ENCODE measurements around the gene TDG.
"Not testable (repeated sequence)": the region's sequence is repeated elsewhere in the genome, so short reads cannot be mapped to it uniquely, and the experiment has no call there.

TDG gene

GRCh38 chr12:104012331-104012730 lies 46.7 kb downstream of the TDG start:
- no peak for DNase-seq (ENCODE audit: low read depth)
- no peak for TF ChIP-seq CTCF (IDR thresholded peaks at IDR 0.05; ENCODE audit: insufficient read depth, low read depth, low read length, missing control alignments)
- H3K4me3 ChIP-seq (ENCODE audit: low read length) = no peak overlapping the region

GRCh38 chr12:104021862-104022261 lies 56.2 kb downstream of the TDG start:
- not testable (repeated sequence) for DNase-seq (ENCODE audit: low read depth); H3K4me3 ChIP-seq (ENCODE audit: low read length)

GRCh38 chr12:104022786-104023185 lies 57.1 kb downstream of the TDG start:
- H3K4me3 ChIP-seq (ENCODE audit: low read length) = no peak overlapping the region
- no peak for DNase-seq (ENCODE audit: low read depth)
- TF ChIP-seq CTCF (IDR thresholded peaks at IDR 0.05; ENCODE audit: insufficient read depth, low read depth, low read length, missing control alignments) = no peak

GRCh38 chr12:104023710-104024109 lies 58.0 kb downstream of the TDG start:
- no peak for DNase-seq (ENCODE audit: low read depth)
- no peak overlapping the region for H3K4me3 ChIP-seq (ENCODE audit: low read length)
- TF ChIP-seq CTCF (IDR thresholded peaks at IDR 0.05; ENCODE audit: insufficient read depth, low read depth, low read length, missing control alignments) = no peak

- no peak for DNase-seq (ENCODE audit: low read depth)
- H3K4me3 ChIP-seq (ENCODE audit: low read length) = no peak overlapping the region
- TF ChIP-seq CTCF (IDR thresholded peaks at IDR 0.05; ENCODE audit: insufficient read depth, low read depth, low read length, missing control alignments) = no peak
These were observed 58.7 kb downstream of the TDG start for GRCh38 chr12:104024348-104024747.

- no peak for TF ChIP-seq CTCF (IDR thresholded peaks at IDR 0.05; ENCODE audit: insufficient read depth, low read depth, low read length, missing control alignments)
- H3K4me3 ChIP-seq (ENCODE audit: low read length) = no peak overlapping the region
- DNase-seq (ENCODE audit: low read depth) = peak; percentile 51
These were observed 60.1 kb downstream of the TDG start for GRCh38 chr12:104025771-104026170.

- DNase-seq (ENCODE audit: low read depth) = no peak
- no peak for TF ChIP-seq CTCF (IDR thresholded peaks at IDR 0.05; ENCODE audit: insufficient read depth, low read depth, low read length, missing control alignments)
- H3K4me3 ChIP-seq (ENCODE audit: low read length) = no peak overlapping the region
These were observed 61.3 kb downstream of the TDG start for GRCh38 chr12:104026841-104027599.

- DNase-seq (ENCODE audit: low read depth); H3K4me3 ChIP-seq (ENCODE audit: low read length): not testable (repeated sequence)
These were observed 64.9 kb downstream of the TDG start for GRCh38 chr12:104030596-104030995.

- DNase-seq (ENCODE audit: low read depth); H3K4me3 ChIP-seq (ENCODE audit: low read length): not testable (repeated sequence)
These were observed 70.5 kb downstream of the TDG start for GRCh38 chr12:104036143-104036542.

Measured in epithelial cell of esophagus (primary cell).